Activated T-cell treated with anti-CD3 and anti-CD28 coated beads for 48 hours (primary cell): Measurements from ENCODE around the gene PECR.
A peak's percentile ranks its signal among the peaks of the same experiment; 100 is the strongest.

Experiments
- DNase-seq: peaks from one replicate; pipeline ENCODE4 v3.0.0-alpha.2; 2020; ENCODE audit warnings: low read depth

PECR gene

GRCh38 chr2:216071111-216071851, 10.3 kb downstream of the PECR start:
- DNase-seq: no peak

- no peak for DNase-seq
Measured at GRCh38 chr2:216070195-216070594, 11.4 kb downstream of the PECR start.

- no peak for DNase-seq
Measured at GRCh38 chr2:216069028-216069427, 12.6 kb downstream of the PECR start.

- DNase-seq: no peak
Measured at GRCh38 chr2:216066230-216066629, 15.4 kb downstream of the PECR start.

- DNase-seq: no peak
Measured at GRCh38 chr2:216064665-216065064, 16.9 kb downstream of the PECR start.

GRCh38 chr2:216064014-216064630, 17.5 kb downstream of the PECR start:
- no peak for DNase-seq

GRCh38 chr2:216059233-216059834, 22.3 kb downstream of the PECR start:
- no peak for DNase-seq

GRCh38 chr2:216057688-216058193, 23.9 kb downstream of the PECR start:
- DNase-seq: peak; percentile 41

- DNase-seq: no peak
Measured at GRCh38 chr2:216056739-216057138, 24.9 kb downstream of the PECR start.

- DNase-seq: no peak
Measured at GRCh38 chr2:216055680-216056079, 25.9 kb downstream of the PECR start.

GRCh38 chr2:216052420-216052819, 29.2 kb downstream of the PECR start:
- no peak for DNase-seq

GRCh38 chr2:216051350-216051749, 30.3 kb downstream of the PECR start:
- DNase-seq: no peak

- no peak for DNase-seq
Measured at GRCh38 chr2:216049452-216049851, 32.2 kb downstream of the PECR start.

GRCh38 chr2:216047397-216047796, 34.2 kb downstream of the PECR start:
- no peak for DNase-seq

- DNase-seq: no peak
Measured at GRCh38 chr2:216044883-216045486, 36.6 kb downstream of the PECR start.

GRCh38 chr2:216043949-216044348, 37.7 kb downstream of the PECR start:
- DNase-seq: no peak

- DNase-seq: no peak
Measured at GRCh38 chr2:216041438-216041837, 40.2 kb downstream of the PECR start.

GRCh38 chr2:216039918-216040317, 41.7 kb downstream of the PECR start:
- no peak for DNase-seq

- peak; percentile 72 for DNase-seq
Measured at GRCh38 chr2:216034065-216034464, 47.5 kb downstream of the PECR start.

- no peak for DNase-seq
Measured at GRCh38 chr2:216033403-216033802, 48.2 kb downstream of the PECR start.

- DNase-seq: no peak
Measured at GRCh38 chr2:216031960-216032689, 49.5 kb downstream of the PECR start.

GRCh38 chr2:216030216-216030615, 51.4 kb downstream of the PECR start:
- DNase-seq: no peak
